HepG2 (cell line): ENCODE data around the gene CCT5. TPM values are rescaled to one million over a fixed set of nuclear protein-coding genes. Genes with fewer than 3 reads are reported as not detected.

ENCODE experiments used
- GZF1 ChIP-seq: sonication (generic); formaldehyde crosslinking; IDR thresholded peaks from 2 replicates; pipeline ENCODE4 v1.5.1; 2020; ENCODE audit warnings: mild to moderate bottlenecking, missing genetic modification reagents
- HNF4G ChIP-seq, 2 experiments: sonication (generic) in 1 of 2; formaldehyde crosslinking in 1 of 2; IDR thresholded peaks; 2 replicates each; pipeline versions ENCODE4 v1.4.0 to v1.6.1; 2011 to 2020; ENCODE audit warnings: borderline replicate concordance in 2 of 2, low read depth in 2 of 2, mild to moderate bottlenecking in 2 of 2, low read length in 1 of 2, missing genetic modification reagents in 1 of 2, moderate library complexity in 1 of 2
- HOXA9 ChIP-seq: sonication (generic); formaldehyde crosslinking; IDR thresholded peaks from 2 replicates; pipeline ENCODE4 v1.8.1; 2022; ENCODE audit warnings: missing genetic modification reagents, mild to moderate bottlenecking, moderate library complexity, borderline replicate concordance
- KAT7 ChIP-seq: IDR thresholded peaks from 2 replicates; pipeline ENCODE4 v1.6.1; 2018; ENCODE audit warnings: borderline replicate concordance, missing compliant biosample characterization
- NFE2 ChIP-seq: sonication (generic); formaldehyde crosslinking; IDR thresholded peaks from 2 replicates; pipeline ENCODE4 v1.4.0; 2020; ENCODE audit warnings: missing genetic modification reagents
- NKX3-1 ChIP-seq: sonication (generic); formaldehyde crosslinking; IDR thresholded peaks from 2 replicates; pipeline ENCODE4 v1.5.0; 2020; ENCODE audit warnings: missing genetic modification reagents
- RAD21 ChIP-seq: fragments of 450-650 bp; formaldehyde crosslinking; IDR thresholded peaks from 2 replicates; pipeline ENCODE4 v1.5.0; 2020; ENCODE audit warnings: mild to moderate bottlenecking
- SMC3 ChIP-seq: IDR thresholded peaks from 2 replicates; pipeline ENCODE4 v1.6.1; 2011; ENCODE audit warnings: low read length, improper control_type of control experiment
- TRIM24 ChIP-seq: sonication (generic); formaldehyde crosslinking; IDR thresholded peaks from 2 replicates; pipeline ENCODE4 v1.8.0; 2022; ENCODE audit warnings: mild to moderate bottlenecking, missing genetic modification reagents
- ZFAT ChIP-seq: sonication (generic); formaldehyde crosslinking; conservative IDR thresholded peaks from 2 replicates; pipeline ENCODE4 v1.8.1; 2023; ENCODE audit warnings: missing genetic modification reagents, inconsistent platforms
- ZFX ChIP-seq: sonication (generic); formaldehyde crosslinking; IDR thresholded peaks from 2 replicates; pipeline ENCODE4 v1.4.0; 2020; ENCODE audit warnings: mild to moderate bottlenecking, low read depth, missing genetic modification reagents, moderate library complexity
- ZNF761 ChIP-seq: sonication (generic); formaldehyde crosslinking; conservative IDR thresholded peaks from 2 replicates; pipeline ENCODE4 v1.4.0; 2020; ENCODE audit warnings: mild to moderate bottlenecking, missing genetic modification reagents
- ZNF782 ChIP-seq: sonication (generic); formaldehyde crosslinking; IDR thresholded peaks from 2 replicates; pipeline ENCODE4 v1.4.0; 2020; ENCODE audit warnings: missing genetic modification reagents, mild to moderate bottlenecking, borderline replicate concordance
- polyA plus RNA-seq, 8 experiments: library from polyadenylated mRNA; depleted of rRNA in 3 of 8; stranded (reverse) in 7 of 8; unstranded in 1 of 8; fragments of >200 nt; fragmentation: Illumina TruSeq in 4 of 8; extraction: Trizol in 4 of 8; gene quantifications; 2 replicates each; pipeline versions ENCODE4 v1.2.1 to v1.2.3, GENCODE V29; 2011 to 2016; ENCODE audit warnings: low read depth in 4 of 8, missing spikeins in 1 of 8, mixed read lengths in 1 of 8; ENCODE audit not compliant: insufficient read depth in 1 of 8
- total RNA-seq, 5 experiments: library from RNA; depleted of rRNA; stranded (reverse); fragments of >200 nt; fragmentation: Illumina TruSeq; extraction: Trizol; gene quantifications; 2 replicates each; pipeline ENCODE4 v1.2.3, GENCODE V29; 2016; ENCODE audit warnings: low read depth in 1 of 5
- TF ChIP-seq, protein P1 (sequence below): sonication (generic); formaldehyde crosslinking; IDR thresholded peaks from 2 replicates; pipeline ENCODE4 v1.5.0; 2020; ENCODE audit warnings: missing genetic modification reagents
- TF ChIP-seq, protein P2 (sequence below): IDR thresholded peaks from 2 replicates; pipeline ENCODE4 v1.4.0; 2020; ENCODE audit warnings: mild to moderate bottlenecking, missing genetic modification reagents
- TF ChIP-seq, protein P3 (sequence below): sonication (generic); formaldehyde crosslinking; IDR thresholded peaks from 2 replicates; pipeline ENCODE4 v1.5.1; 2020; ENCODE audit warnings: mild to moderate bottlenecking, missing genetic modification reagents, moderate library complexity
- TF ChIP-seq, protein P4 (sequence below), 2 experiments: sonication (generic) in 1 of 2; formaldehyde crosslinking in 1 of 2; IDR thresholded peaks; 2 replicates each; pipeline versions ENCODE4 v1.4.0 to v1.6.1; 2018 to 2020; ENCODE audit warnings: missing genetic modification reagents in 2 of 2, borderline replicate concordance in 1 of 2, low read depth in 1 of 2, mild to moderate bottlenecking in 1 of 2, missing biosample characterization in 1 of 2

The CCT5 gene
- total and polyA plus RNA-seq, 2 of the 13 experiments (the other 11 are each of a cell fraction or from before 2014, with no cell fraction given) = 319 to 708 TPM

DNA sequence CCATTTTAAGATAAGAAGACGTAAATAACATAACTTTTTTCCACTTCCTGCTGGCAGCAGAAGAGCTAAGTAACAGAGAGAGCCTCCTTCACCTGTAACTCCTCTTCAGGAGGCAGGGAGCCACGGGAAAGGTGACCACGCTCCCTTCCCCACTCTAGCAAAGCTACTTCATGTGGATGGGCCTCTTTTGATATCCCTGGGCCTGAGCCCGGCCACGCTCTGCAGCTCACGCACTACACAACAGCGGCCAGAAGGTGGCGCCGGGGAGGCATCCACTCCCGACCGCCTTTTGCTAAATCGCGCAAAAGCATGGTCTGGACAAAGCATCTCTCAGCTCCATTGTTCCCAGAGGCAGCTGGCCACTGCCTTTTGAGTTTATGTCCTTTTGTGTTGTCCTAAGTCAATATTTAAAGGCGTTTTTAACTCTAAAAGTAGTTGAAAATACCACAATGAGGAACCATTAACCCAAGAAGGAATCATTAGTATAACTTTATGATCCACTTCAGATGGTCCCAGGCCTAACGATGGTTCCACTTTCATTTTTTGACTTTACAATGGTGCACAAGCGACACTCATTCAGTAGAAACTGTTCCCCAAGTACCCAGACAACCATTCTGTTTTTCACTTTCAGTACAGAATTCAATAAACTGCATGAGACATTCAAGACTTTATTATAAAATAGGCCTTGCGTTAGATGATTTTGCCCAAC lies 34.0 kb downstream of the CCT5 start (continued):
- TF ChIP-seq NFE2 (CRISPR knock-in tag) (no peak), ZFX (CRISPR knock-in tag) (peak; percentile 24; the same call in 1 of the 2 replicates), ZFAT (CRISPR knock-in tag) (no peak), HNF4G (IDR thresholded peaks at IDR 0.05; ENCODE audit: borderline replicate concordance, low read depth, low read length) (no peak), HNF4G (CRISPR knock-in tag; IDR thresholded peaks at IDR 0.05; ENCODE audit: borderline replicate concordance, low read depth) (no peak), ZNF782 (CRISPR knock-in tag) (no peak), ZNF761 (no peak), TRIM24 (no peak), HOXA9 (no peak), KAT7 (CRISPR knock-in tag) (no peak), GZF1 (no peak), NKX3-1 (CRISPR knock-in tag) (no peak), RAD21 (CRISPR knock-in tag) (peak; percentile 89), SMC3 (peak; percentile 64; the same call in 1 of the 2 replicates)
- TF ChIP-seq, protein P1, sequence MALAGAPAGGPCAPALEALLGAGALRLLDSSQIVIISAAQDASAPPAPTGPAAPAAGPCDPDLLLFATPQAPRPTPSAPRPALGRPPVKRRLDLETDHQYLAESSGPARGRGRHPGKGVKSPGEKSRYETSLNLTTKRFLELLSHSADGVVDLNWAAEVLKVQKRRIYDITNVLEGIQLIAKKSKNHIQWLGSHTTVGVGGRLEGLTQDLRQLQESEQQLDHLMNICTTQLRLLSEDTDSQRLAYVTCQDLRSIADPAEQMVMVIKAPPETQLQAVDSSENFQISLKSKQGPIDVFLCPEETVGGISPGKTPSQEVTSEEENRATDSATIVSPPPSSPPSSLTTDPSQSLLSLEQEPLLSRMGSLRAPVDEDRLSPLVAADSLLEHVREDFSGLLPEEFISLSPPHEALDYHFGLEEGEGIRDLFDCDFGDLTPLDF (CRISPR knock-in tag) = no peak
- TF ChIP-seq, protein P2, sequence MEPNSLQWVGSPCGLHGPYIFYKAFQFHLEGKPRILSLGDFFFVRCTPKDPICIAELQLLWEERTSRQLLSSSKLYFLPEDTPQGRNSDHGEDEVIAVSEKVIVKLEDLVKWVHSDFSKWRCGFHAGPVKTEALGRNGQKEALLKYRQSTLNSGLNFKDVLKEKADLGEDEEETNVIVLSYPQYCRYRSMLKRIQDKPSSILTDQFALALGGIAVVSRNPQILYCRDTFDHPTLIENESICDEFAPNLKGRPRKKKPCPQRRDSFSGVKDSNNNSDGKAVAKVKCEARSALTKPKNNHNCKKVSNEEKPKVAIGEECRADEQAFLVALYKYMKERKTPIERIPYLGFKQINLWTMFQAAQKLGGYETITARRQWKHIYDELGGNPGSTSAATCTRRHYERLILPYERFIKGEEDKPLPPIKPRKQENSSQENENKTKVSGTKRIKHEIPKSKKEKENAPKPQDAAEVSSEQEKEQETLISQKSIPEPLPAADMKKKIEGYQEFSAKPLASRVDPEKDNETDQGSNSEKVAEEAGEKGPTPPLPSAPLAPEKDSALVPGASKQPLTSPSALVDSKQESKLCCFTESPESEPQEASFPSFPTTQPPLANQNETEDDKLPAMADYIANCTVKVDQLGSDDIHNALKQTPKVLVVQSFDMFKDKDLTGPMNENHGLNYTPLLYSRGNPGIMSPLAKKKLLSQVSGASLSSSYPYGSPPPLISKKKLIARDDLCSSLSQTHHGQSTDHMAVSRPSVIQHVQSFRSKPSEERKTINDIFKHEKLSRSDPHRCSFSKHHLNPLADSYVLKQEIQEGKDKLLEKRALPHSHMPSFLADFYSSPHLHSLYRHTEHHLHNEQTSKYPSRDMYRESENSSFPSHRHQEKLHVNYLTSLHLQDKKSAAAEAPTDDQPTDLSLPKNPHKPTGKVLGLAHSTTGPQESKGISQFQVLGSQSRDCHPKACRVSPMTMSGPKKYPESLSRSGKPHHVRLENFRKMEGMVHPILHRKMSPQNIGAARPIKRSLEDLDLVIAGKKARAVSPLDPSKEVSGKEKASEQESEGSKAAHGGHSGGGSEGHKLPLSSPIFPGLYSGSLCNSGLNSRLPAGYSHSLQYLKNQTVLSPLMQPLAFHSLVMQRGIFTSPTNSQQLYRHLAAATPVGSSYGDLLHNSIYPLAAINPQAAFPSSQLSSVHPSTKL (CRISPR knock-in tag) = 0 out of 2 replicates have a peak, but pooled peaks have one; percentile 25
- TF ChIP-seq, protein P3, sequence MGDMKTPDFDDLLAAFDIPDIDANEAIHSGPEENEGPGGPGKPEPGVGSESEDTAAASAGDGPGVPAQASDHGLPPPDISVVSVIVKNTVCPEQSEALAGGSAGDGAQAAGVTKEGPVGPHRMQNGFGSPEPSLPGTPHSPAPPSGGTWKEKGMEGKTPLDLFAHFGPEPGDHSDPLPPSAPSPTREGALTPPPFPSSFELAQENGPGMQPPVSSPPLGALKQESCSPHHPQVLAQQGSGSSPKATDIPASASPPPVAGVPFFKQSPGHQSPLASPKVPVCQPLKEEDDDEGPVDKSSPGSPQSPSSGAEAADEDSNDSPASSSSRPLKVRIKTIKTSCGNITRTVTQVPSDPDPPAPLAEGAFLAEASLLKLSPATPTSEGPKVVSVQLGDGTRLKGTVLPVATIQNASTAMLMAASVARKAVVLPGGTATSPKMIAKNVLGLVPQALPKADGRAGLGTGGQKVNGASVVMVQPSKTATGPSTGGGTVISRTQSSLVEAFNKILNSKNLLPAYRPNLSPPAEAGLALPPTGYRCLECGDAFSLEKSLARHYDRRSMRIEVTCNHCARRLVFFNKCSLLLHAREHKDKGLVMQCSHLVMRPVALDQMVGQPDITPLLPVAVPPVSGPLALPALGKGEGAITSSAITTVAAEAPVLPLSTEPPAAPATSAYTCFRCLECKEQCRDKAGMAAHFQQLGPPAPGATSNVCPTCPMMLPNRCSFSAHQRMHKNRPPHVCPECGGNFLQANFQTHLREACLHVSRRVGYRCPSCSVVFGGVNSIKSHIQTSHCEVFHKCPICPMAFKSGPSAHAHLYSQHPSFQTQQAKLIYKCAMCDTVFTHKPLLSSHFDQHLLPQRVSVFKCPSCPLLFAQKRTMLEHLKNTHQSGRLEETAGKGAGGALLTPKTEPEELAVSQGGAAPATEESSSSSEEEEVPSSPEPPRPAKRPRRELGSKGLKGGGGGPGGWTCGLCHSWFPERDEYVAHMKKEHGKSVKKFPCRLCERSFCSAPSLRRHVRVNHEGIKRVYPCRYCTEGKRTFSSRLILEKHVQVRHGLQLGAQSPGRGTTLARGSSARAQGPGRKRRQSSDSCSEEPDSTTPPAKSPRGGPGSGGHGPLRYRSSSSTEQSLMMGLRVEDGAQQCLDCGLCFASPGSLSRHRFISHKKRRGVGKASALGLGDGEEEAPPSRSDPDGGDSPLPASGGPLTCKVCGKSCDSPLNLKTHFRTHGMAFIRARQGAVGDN = peak; percentile 58
- TF ChIP-seq, protein P4, sequence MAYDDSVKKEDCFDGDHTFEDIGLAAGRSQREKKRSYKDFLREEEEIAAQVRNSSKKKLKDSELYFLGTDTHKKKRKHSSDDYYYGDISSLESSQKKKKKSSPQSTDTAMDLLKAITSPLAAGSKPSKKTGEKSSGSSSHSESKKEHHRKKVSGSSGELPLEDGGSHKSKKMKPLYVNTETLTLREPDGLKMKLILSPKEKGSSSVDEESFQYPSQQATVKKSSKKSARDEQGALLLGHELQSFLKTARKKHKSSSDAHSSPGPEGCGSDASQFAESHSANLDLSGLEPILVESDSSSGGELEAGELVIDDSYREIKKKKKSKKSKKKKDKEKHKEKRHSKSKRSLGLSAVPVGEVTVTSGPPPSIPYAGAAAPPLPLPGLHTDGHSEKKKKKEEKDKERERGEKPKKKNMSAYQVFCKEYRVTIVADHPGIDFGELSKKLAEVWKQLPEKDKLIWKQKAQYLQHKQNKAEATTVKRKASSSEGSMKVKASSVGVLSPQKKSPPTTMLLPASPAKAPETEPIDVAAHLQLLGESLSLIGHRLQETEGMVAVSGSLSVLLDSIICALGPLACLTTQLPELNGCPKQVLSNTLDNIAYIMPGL (CRISPR knock-in tag; IDR thresholded peaks at IDR 0.05; ENCODE audit: borderline replicate concordance in 1 of 2, low read depth in 1 of 2) = peak in 1 of 2 experiments; percentile 30; a peak in 1 of 4 replicates
